ENCODE data around the gene CCDC92. TPM values are rescaled to one million over a fixed set of nuclear protein-coding genes. Genes with fewer than 3 reads are reported as not detected.

The CCDC92 gene
- polyA plus RNA-seq, 2 of the 4 experiments (the other 2 are of a cell fraction): 27.2 to 27.5 TPM

- TF ChIP-seq, protein P1, sequence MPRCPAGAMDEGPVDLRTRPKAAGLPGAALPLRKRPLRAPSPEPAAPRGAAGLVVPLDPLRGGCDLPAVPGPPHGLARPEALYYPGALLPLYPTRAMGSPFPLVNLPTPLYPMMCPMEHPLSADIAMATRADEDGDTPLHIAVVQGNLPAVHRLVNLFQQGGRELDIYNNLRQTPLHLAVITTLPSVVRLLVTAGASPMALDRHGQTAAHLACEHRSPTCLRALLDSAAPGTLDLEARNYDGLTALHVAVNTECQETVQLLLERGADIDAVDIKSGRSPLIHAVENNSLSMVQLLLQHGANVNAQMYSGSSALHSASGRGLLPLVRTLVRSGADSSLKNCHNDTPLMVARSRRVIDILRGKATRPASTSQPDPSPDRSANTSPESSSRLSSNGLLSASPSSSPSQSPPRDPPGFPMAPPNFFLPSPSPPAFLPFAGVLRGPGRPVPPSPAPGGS (IDR thresholded peaks at IDR 0.05): no peak
- TF ChIP-seq ZNF302 (CRISPR knock-in tag; IDR thresholded peaks at IDR 0.05) (no peak), KDM1A (IDR thresholded peaks at IDR 0.05; ENCODE audit: low read depth) (no peak)
Observed at GRCh38 chr12:123997908-123998307, 25.3 kb upstream of the CCDC92 start (continued).

GRCh38 chr12:123997033-123997822 lies 24.6 kb upstream of the CCDC92 start:
- FAIRE-seq (no peak), DNase-seq (ENCODE audit: low read depth in 1 of 2, low spot score in 1 of 2) (no peak), ATAC-seq (no peak)
- ChIA-PET POLR2A (no interaction called here), CTCF (interaction anchor here (1.0 to 2.5 kb wide), 2 partner anchors 12 kb away, joined by 7 to 8 read pairs; no protein-coding TSS in a partner anchor)
- TF ChIP-seq MAX (IDR thresholded peaks at IDR 0.05) (no peak), ZC3H11A (IDR thresholded peaks at IDR 0.05) (no peak), KDM5A (IDR thresholded peaks at IDR 0.05) (no peak), HMGXB4 (CRISPR knock-in tag; IDR thresholded peaks at IDR 0.05; ENCODE audit: borderline replicate concordance) (no peak), USF2 (IDR thresholded peaks at IDR 0.05) (no peak), MYC (IDR thresholded peaks at IDR 0.05; ENCODE audit: borderline replicate concordance, low read length) (no peak), RARB (CRISPR knock-in tag; IDR thresholded peaks at IDR 0.05) (no peak), EHF (CRISPR knock-in tag; IDR thresholded peaks at IDR 0.05) (no peak), TP53 (CRISPR knock-in tag; IDR thresholded peaks at IDR 0.05) (no peak)
- TF ChIP-seq, protein P1 (IDR thresholded peaks at IDR 0.05): no peak
- no peaks in the 10 kb centered on the region for H3K4me1 ChIP-seq
- H3K4me2 ChIP-seq: no peak overlapping the region
- no peak overlapping the region for H3K4me3 ChIP-seq
- 87% methylated on average over 6 of the region's 6 CpGs for WGBS (ENCODE audit: missing lambda C conversion rate)
- no peaks in the 10 kb centered on the region for H3K9me3 ChIP-seq
- H3K27ac ChIP-seq: no peak overlapping the region

DNA sequence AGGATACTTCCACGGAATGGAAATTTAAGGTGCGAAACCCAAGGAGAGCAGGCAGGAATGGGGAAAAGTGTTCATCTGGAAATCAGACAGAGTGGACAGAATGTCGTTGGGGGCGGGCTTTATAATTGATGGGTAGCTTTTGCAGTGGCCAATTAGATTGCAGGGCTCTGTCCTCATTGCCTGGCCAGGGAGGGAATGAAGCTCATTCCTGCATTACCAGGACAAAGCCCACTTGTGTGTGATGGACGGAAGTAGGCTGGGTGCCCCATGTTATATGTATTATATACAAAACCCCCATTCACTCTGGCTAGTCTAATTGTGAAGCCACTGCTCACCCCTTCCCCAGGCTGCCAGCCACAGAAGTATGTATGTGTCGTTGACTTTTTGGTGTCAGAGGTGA lies 23.9 kb upstream of the CCDC92 start:
- ChIA-PET POLR2A (no interaction called here), CTCF (interaction anchor here (1.9 to 2.5 kb wide), 2 partner anchors 12 to 18 kb away, joined by 4 to 8 read pairs; no protein-coding TSS in a partner anchor)
- Histone ChIP-seq H3K27ac (no peak overlapping the region), H3K9me3 (no peaks in the 10 kb centered on the region), H3K4me3 (no peak overlapping the region), H3K4me2 (no peak overlapping the region), H3K4me1 (no peaks in the 10 kb centered on the region; the same call in 2 of the 3 replicates)
- 90% methylated on average over 6 of the region's 6 CpGs for WGBS (ENCODE audit: missing lambda C conversion rate)
- ATAC-seq (no peak), FAIRE-seq (no peak), DNase-seq (ENCODE audit: low read depth in 1 of 2, low spot score in 1 of 2) (no peak)
- TF ChIP-seq CHD2 (IDR thresholded peaks at IDR 0.05; ENCODE audit: low read length, partially characterized antibody) (no peak), HDAC2 (IDR thresholded peaks at IDR 0.05) (no peak), CTCF (IDR thresholded peaks at IDR 0.05) (no peak), CBX2 (IDR thresholded peaks at IDR 0.05; ENCODE audit: borderline replicate concordance, low read depth) (no peak), GATA3 (IDR thresholded peaks at IDR 0.05; ENCODE audit: borderline replicate concordance) (no peak), SMC3 (IDR thresholded peaks at IDR 0.05) (no peak)

Measured in A549 (cell line).